HT1080 (cell line): ENCODE data around the gene OR52K2. TPM values are rescaled to one million over a fixed set of nuclear protein-coding genes. Genes with fewer than 3 reads are reported as not detected.
"Not testable (repeated sequence)": the region's sequence is repeated elsewhere in the genome, so short reads cannot be mapped to it uniquely, and the experiment has no call there.

ENCODE experiments used
- DNase-seq: peaks from one replicate; pipeline ENCODE4 v3.0.0-alpha.2; 2015; ENCODE audit warnings: low read depth
- total RNA-seq: library from RNA; depleted of rRNA; stranded (reverse); fragments of >200 nt; shearing (Covaris generic); gene quantifications from 2 replicates; pipeline ENCODE4 v1.2.3, GENCODE V29; 2014; rRNA removed

Gene OR52K2
- total RNA-seq, 1 experiment from 2014 or later: not detected

DNA sequence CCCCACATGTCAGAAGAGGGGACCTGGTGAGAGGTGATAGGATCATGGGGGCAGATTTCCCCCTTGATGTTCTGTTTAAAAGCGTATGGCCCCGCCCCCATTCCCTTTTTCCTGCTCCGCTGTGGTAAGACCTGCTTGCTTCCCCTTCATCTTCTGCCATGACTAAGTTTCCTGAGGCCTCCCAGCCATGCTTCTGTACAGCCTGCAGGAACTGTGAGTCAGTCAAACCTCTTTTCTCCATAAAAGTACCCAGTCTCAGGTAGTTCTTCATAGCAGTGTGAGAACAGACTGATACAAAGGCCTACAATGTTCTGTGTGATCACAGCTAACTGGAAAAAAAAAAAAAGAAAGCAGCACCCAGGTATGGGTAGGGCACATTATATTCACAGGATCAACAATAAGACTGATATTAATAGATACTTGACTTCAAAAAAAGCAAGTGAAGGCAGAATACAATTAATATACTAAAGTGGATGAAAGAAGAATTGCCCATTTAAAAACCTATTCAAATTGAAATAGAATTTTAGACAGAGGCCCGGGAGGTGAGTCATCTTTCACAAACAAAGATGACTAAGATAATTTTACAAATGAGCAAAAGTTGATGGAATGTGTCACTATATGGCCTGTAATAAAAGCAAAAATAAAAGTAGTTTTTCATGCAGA lies 31.6 kb downstream of the OR52K2 start:
- DNase-seq: peak; percentile 93

GRCh38 chr11:4481240-4481582 lies 32.1 kb downstream of the OR52K2 start:
- DNase-seq: no peak

GRCh38 chr11:4482445-4482844 lies 33.4 kb downstream of the OR52K2 start, which contains the start of gene OR52K1:
Gene OR52K1, plus strand, starts transcription at chr11:4482646. Its CDS starts 6,255 bp downstream, at chr11:4488901.
- no peak for DNase-seq

DNA sequence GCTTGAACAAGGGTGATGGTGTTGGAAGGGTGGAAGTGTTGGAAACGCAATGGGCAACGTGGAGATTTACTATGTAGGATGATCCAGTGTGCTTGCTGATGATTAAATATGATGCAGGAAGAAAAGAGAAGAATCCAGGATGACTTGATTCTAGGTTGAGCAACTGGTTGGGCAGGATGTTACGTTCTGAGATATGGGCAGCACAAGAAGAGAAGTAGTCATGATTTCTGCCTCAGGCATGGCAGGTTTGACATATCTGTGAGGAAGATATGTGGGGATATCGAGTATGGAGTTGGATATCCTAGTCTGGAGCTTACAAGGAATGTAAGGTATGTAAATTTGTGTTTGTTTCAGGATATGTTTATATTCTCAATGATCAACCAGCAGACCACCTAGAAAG lies 35.2 kb downstream of the OR52K2 start:
- no peak for DNase-seq

DNA sequence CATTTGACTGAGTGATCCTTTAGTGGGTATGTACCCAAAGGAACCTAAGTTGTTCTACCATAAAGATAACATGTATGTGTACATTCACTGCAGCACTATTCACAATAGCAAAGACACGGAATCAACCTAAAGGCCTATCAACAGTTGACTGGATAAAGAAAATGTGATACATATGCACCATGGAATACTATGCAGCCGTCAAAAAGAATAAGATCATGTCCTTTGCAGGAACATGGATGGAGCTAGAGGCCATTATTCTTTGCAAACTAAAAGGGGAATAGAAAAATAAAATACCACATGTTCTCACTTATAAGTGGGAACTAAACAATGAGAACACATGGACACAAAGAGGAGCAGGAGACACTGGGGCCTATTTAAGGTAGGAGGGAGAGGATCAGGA lies 42.3 kb downstream of the OR52K2 start:
- DNase-seq: not testable (repeated sequence)

GRCh38 chr11:4491878-4492606 lies 42.9 kb downstream of the OR52K2 start:
- DNase-seq: peak; percentile 36

- no peak for DNase-seq
Measured at GRCh38 chr11:4493480-4493818, 44.4 kb downstream of the OR52K2 start.

DNA sequence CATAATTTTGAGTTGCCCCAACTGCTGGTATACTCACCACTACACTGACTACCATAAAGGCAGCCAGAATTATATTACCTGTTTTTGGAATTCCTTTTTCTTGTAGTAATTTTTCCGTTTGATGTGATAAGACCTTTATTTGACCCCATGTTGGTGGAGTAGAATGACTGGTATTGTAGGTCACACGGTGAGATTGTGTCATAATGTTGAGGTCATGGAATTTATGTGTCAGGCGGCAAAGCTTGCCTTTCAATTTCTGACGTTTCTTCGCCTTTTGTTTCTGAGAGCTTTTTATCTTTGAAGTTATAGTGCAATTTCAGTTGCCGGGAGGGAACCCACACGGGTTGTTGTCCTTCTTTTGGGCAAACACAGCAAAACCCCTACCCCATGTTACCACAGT lies 46.4 kb downstream of the OR52K2 start:
- peak; percentile 6 for DNase-seq

GRCh38 chr11:4495986-4496385 lies 46.9 kb downstream of the OR52K2 start:
- DNase-seq: no peak

DNA sequence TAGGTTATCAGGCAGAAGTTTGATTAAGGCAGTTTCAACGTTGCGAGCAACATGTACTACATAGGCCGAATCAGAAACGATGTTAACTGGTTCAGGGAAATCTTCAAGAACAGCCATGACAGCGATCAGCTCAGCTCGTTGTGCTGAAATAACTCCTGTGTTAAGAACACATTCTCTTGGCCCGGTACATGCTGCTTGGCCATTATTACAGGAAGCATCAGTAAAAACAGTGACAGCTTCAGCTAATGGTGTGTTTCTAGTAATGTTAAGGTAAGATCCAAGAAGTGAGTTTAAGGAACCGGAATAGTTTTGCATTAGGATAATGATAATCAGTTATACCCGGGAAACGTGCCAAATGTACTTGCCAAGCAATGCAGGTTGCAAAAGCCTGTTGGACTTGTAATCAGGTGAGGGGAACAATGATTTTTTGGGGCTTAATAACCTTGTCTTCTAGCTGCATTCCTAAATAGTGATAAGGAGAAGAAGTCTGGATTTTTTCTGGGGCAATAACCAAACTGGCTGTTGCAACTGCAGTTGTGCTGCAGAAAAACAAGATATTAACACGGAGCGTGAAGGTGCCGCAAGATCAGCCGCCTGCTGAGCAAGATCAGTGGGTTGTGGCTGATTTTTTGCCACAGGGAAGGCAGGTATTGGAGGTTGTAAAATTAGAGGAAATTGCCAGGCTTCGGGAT lies 47.6 kb downstream of the OR52K2 start:
- no peak for DNase-seq

Other genes starting within 250 kb of the OR52K2 start
- gene OR52B4, start 80.9 kb upstream of the OR52K2 start, total RNA-seq: not detected in 2 replicates
- 28.8 and 30.5 TPM in 2 replicates for gene TRIM21, start 55.6 kb upstream of the OR52K2 start, total RNA-seq
- gene OR52K1, start 33.4 kb downstream of the OR52K2 start, total RNA-seq: not detected in 2 replicates
- gene OR52M1, start 95.9 kb downstream of the OR52K2 start, total RNA-seq: not detected in 2 replicates
- gene OR52I2, start 132.4 kb downstream of the OR52K2 start, total RNA-seq: not detected in 2 replicates
- not detected in 2 replicates for gene OR52I1, start 144.7 kb downstream of the OR52K2 start, total RNA-seq
- gene TRIM68, start 158.9 kb downstream of the OR52K2 start, total RNA-seq: 7.7 and 8.3 TPM in 2 replicates
- not detected in 2 replicates for gene OR51D1, start 188.2 kb downstream of the OR52K2 start, total RNA-seq
- not detected in 2 replicates for gene OR51E1, start 194.7 kb downstream of the OR52K2 start, total RNA-seq
- not detected in 2 replicates for gene OR51E2, start 248.6 kb downstream of the OR52K2 start, total RNA-seq